Amniotic epithelial cell (primary cell): ENCODE measurements around the gene RANBP3L.

Experiments
- DNase-seq: peaks from one replicate; pipeline ENCODE4 v3.0.0-alpha.2; 2010; ENCODE audit warnings: low read depth

Gene RANBP3L

GRCh38 chr5:36243653-36244052, 58.0 kb downstream of the RANBP3L start:
- no peak for DNase-seq

GRCh38 chr5:36242534-36243485, 58.9 kb downstream of the RANBP3L start:
- no peak for DNase-seq

- DNase-seq, result peak; percentile 96
These were observed 59.8 kb downstream of the RANBP3L start, which contains the start of gene NADK2 for GRCh38 chr5:36241631-36242533. Gene NADK2 (minus strand): TSS chr5:36241925. CDS start chr5:36241798, 127 bp downstream.

- peak; percentile 57 for DNase-seq
These were observed 60.7 kb downstream of the RANBP3L start for GRCh38 chr5:36240779-36241630.

- no peak for DNase-seq
These were observed 62.1 kb downstream of the RANBP3L start for GRCh38 chr5:36239370-36240293.

GRCh38 chr5:36238502-36239295, 63.0 kb downstream of the RANBP3L start:
- DNase-seq, result no peak

- no peak for DNase-seq
These were observed 64.0 kb downstream of the RANBP3L start for GRCh38 chr5:36237751-36238150.

GRCh38 chr5:36236801-36237200, 64.9 kb downstream of the RANBP3L start:
- DNase-seq, result no peak

- no peak for DNase-seq
These were observed 69.2 kb downstream of the RANBP3L start for GRCh38 chr5:36232533-36232932.

- DNase-seq, result no peak
These were observed 71.4 kb downstream of the RANBP3L start for GRCh38 chr5:36230151-36230790.

GRCh38 chr5:36228505-36228904, 73.2 kb downstream of the RANBP3L start:
- no peak for DNase-seq

GRCh38 chr5:36227046-36227445, 74.7 kb downstream of the RANBP3L start:
- DNase-seq, result no peak

- no peak for DNase-seq
These were observed 79.1 kb downstream of the RANBP3L start for GRCh38 chr5:36222620-36223019.

- no peak for DNase-seq
These were observed 83.7 kb downstream of the RANBP3L start for GRCh38 chr5:36217988-36218387.

GRCh38 chr5:36217567-36217966, 84.1 kb downstream of the RANBP3L start:
- DNase-seq, result no peak

- DNase-seq, result no peak
These were observed 85.8 kb downstream of the RANBP3L start for GRCh38 chr5:36215910-36216309.

GRCh38 chr5:36214436-36214835, 87.3 kb downstream of the RANBP3L start:
- DNase-seq, result no peak

GRCh38 chr5:36209664-36210063, 92.0 kb downstream of the RANBP3L start:
- DNase-seq, result peak; percentile 15

- no peak for DNase-seq
These were observed 92.9 kb downstream of the RANBP3L start for GRCh38 chr5:36208786-36209185.
